ENCODE results near the gene TNFAIP2.

TNFAIP2 gene

GRCh38 chr14:103123634-103124500, 606 bp downstream of the TNFAIP2 start:
- no peak for DNase-seq

- no peak for DNase-seq
These were observed 1.3 kb downstream of the TNFAIP2 start for GRCh38 chr14:103124501-103125001.

- DNase-seq: no peak
These were observed 2.1 kb downstream of the TNFAIP2 start for GRCh38 chr14:103125098-103126070.

- no peak for DNase-seq
These were observed 3.0 kb downstream of the TNFAIP2 start for GRCh38 chr14:103126088-103126872.

GRCh38 chr14:103126873-103127304, 3.6 kb downstream of the TNFAIP2 start:
- no peak for DNase-seq

GRCh38 chr14:103127356-103127755, 4.1 kb downstream of the TNFAIP2 start:
- DNase-seq: no peak

GRCh38 chr14:103127861-103128598, 4.8 kb downstream of the TNFAIP2 start:
- DNase-seq: no peak

- DNase-seq: no peak
These were observed 5.5 kb downstream of the TNFAIP2 start for GRCh38 chr14:103128631-103129300.

GRCh38 chr14:103129301-103130016, 6.2 kb downstream of the TNFAIP2 start:
- DNase-seq: no peak

GRCh38 chr14:103130017-103130764, 6.9 kb downstream of the TNFAIP2 start:
- DNase-seq: no peak

GRCh38 chr14:103130965-103131364, 7.7 kb downstream of the TNFAIP2 start:
- DNase-seq: no peak

GRCh38 chr14:103131580-103131979, 8.3 kb downstream of the TNFAIP2 start:
- no peak for DNase-seq

- no peak for DNase-seq
These were observed 9.3 kb downstream of the TNFAIP2 start for GRCh38 chr14:103132381-103133209.

- no peak for DNase-seq
These were observed 10.2 kb downstream of the TNFAIP2 start for GRCh38 chr14:103133210-103134140.

- DNase-seq: no peak
These were observed 11.1 kb downstream of the TNFAIP2 start for GRCh38 chr14:103134405-103134804.

GRCh38 chr14:103134919-103135318, 11.7 kb downstream of the TNFAIP2 start:
- no peak for DNase-seq

Data from SIG-M5 (cell line).